Colonic mucosa (tissue), 4 donors: Measurements from ENCODE around the gene OSBPL9. TPM values are rescaled to one million over a fixed set of nuclear protein-coding genes. Genes with fewer than 3 reads are reported as not detected.

ENCODE experiments used
- DNase-seq: peaks from one replicate; pipeline ENCODE4 v3.0.0-alpha.2; 2020
- H3K27ac ChIP-seq: fragments of 200-600 bp; one replicate; pipeline ENCODE4 v1.8.0; 2021
- H3K27me3 ChIP-seq: fragments of 200-600 bp; one replicate; pipeline ENCODE4 v1.8.0; 2021
- H3K36me3 ChIP-seq: fragments of 200-600 bp; one replicate; pipeline ENCODE4 v1.8.0; 2021
- H3K4me1 ChIP-seq: fragments of 200-600 bp; one replicate; pipeline ENCODE4 v1.8.0; 2021; ENCODE audit warnings: mild to moderate bottlenecking
- H3K4me3 ChIP-seq: fragments of 200-600 bp; one replicate; pipeline ENCODE4 v1.8.0; 2021
- H3K9ac ChIP-seq, 2 donors: one replicate each; pipeline ENCODE4 v1.7.0; 2013; ENCODE audit warnings: control low read depth in 2 of 2, low read depth in 2 of 2, low read length in 2 of 2
- H3K9me3 ChIP-seq: fragments of 200-600 bp; one replicate; pipeline ENCODE4 v1.8.0; 2021
- intact Hi-C: fragments of 100-400 bp; cut with DNase I; formaldehyde crosslinking; loops from one replicate; pipeline ENCODE4 v1.14.1; 2022
- total RNA-seq, 2 donors: library from RNA; stranded (reverse); fragmentation: NEBNext Ultra II Directional in 1 of 2; extraction: Animal tissue kit (Norgen Biotek cat#: 25700) in 1 of 2; gene quantifications; one replicate each; pipeline ENCODE4 v1.2.1, GENCODE V29; 2021
- TF ChIP-seq, protein P1 (sequence below): fragments of 200-600 bp; IDR thresholded peaks from one replicate; pipeline ENCODE4 v1.8.0; 2022; ENCODE audit warnings: antibody characterized with exemption, mild to moderate bottlenecking
- donor health status: healthy.
- donor health status: DM: no; HTN: no; CAD: no.
- donor health status: DM: no; HTN: no; CAD: no.

Gene OSBPL9
- total RNA-seq, 2 donors from 2014 or later = 37.3 to 59.6 TPM

DNA sequence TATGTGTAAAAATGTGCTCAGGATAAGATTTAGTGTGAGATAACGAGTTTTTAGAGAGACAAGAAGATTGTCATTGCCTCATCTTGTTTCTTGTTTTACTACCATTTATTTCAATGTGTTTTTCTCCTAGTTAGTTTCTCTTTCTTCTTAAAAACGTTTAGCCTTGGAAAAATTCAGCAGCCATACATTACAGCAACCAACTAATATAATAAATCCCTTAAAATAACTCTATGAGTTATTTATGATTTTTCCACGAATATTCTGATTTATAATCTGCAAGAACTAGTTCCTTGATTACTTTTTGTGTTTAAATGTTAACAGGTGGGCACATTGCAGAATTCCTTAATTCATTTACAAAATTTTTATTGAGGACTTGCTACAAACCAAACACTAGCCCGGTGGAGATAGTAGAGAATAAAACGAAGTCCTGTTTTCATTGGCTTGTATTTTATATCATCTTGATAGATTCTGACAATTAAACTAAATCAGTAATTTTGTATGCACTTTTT, 118.9 kb downstream of the OSBPL9 start:
- intact Hi-C loops = no loop called here
- no peaks in the 10 kb centered on the region for H3K36me3 ChIP-seq
- H3K27ac ChIP-seq = no peak overlapping the region
- no peak overlapping the region for H3K4me3 ChIP-seq
- no peaks in the 10 kb centered on the region for H3K4me1 ChIP-seq
- TF ChIP-seq, protein P1, sequence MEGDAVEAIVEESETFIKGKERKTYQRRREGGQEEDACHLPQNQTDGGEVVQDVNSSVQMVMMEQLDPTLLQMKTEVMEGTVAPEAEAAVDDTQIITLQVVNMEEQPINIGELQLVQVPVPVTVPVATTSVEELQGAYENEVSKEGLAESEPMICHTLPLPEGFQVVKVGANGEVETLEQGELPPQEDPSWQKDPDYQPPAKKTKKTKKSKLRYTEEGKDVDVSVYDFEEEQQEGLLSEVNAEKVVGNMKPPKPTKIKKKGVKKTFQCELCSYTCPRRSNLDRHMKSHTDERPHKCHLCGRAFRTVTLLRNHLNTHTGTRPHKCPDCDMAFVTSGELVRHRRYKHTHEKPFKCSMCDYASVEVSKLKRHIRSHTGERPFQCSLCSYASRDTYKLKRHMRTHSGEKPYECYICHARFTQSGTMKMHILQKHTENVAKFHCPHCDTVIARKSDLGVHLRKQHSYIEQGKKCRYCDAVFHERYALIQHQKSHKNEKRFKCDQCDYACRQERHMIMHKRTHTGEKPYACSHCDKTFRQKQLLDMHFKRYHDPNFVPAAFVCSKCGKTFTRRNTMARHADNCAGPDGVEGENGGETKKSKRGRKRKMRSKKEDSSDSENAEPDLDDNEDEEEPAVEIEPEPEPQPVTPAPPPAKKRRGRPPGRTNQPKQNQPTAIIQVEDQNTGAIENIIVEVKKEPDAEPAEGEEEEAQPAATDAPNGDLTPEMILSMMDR = no peak
- no peak overlapping the region for H3K9ac ChIP-seq
- DNase-seq = no peak
- H3K27me3 ChIP-seq = no peaks in the 10 kb centered on the region
- H3K9me3 ChIP-seq = no peaks in the 10 kb centered on the region

DNA sequence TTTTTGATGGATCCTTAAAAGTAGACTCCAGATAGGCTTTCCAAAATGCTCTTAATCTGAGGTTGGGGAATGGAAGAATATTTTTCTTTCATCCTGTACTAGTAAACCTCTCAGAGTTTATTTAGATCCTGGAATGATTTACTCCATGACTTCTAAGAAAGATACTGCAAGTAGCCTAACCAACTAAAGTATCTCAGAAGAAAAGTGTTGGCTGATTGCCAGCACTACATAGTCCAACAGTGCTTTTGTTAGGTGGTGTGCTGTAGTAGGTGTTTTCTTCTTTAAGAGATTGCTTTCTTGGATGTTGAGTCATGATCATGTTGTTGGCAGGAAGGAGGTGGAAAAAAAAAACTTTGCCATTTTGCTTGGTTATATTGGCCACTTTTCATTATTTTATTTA, 119.8 kb downstream of the OSBPL9 start:
- H3K9me3 ChIP-seq = no peaks in the 10 kb centered on the region
- H3K27ac ChIP-seq = no peak overlapping the region
- no peak overlapping the region for H3K4me3 ChIP-seq
- TF ChIP-seq, protein P1 = no peak
- H3K9ac ChIP-seq = no peak overlapping the region
- H3K36me3 ChIP-seq = no peaks in the 10 kb centered on the region
- no peaks in the 10 kb centered on the region for H3K27me3 ChIP-seq
- no peak for DNase-seq
- no peaks in the 10 kb centered on the region for H3K4me1 ChIP-seq
- intact Hi-C loops = no loop called here

GRCh38 chr1:51738681-51739080, 121.8 kb downstream of the OSBPL9 start:
- Histone ChIP-seq H3K9me3 (no peaks in the 10 kb centered on the region), H3K4me1 (no peaks in the 10 kb centered on the region), H3K27ac (no peak overlapping the region), H3K9ac (no peak overlapping the region), H3K4me3 (no peak overlapping the region), H3K27me3 (no peaks in the 10 kb centered on the region), H3K36me3 (no peaks in the 10 kb centered on the region)
- TF ChIP-seq, protein P1 = no peak
- no peak for DNase-seq
- intact Hi-C loops = no loop called here

GRCh38 chr1:51740652-51741051, 123.8 kb downstream of the OSBPL9 start:
- intact Hi-C loops = no loop called here
- TF ChIP-seq, protein P1 = no peak
- Histone ChIP-seq H3K4me1 (no peaks in the 10 kb centered on the region), H3K36me3 (no peaks in the 10 kb centered on the region), H3K4me3 (no peak overlapping the region), H3K27ac (no peak overlapping the region), H3K9ac (no peak overlapping the region), H3K27me3 (no peaks in the 10 kb centered on the region), H3K9me3 (no peaks in the 10 kb centered on the region)
- no peak for DNase-seq

DNA sequence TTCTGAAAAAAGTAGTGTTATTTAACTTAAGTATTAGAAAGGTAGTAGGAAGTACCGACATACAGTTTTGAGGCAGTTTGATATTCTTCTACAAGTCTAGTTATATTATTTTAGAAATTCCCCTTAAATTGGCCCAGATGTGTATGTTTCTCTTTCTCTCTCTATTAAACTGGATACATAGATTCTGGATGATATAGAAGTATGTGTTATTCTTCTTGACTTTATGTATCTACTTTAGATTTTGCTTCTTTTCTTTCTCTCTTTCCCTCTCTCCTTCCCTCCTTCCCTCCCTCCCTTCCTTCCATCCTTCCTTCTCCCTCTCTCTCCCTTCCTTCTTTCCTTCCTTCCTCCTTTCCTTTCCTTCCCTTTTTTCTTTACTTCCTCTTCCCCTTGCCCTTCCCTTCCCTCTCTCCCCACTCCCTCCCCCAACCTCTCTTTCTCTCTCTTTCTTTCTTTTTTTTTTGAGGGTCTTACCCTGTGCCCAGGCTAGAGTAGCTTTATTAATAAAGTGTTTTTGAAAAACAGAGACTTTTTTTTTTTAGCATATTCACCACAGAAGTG, 124.3 kb downstream of the OSBPL9 start:
- TF ChIP-seq, protein P1 = no peak
- H3K4me3 ChIP-seq = no peak overlapping the region
- no peak overlapping the region for H3K9ac ChIP-seq
- no peak for DNase-seq
- no peaks in the 10 kb centered on the region for H3K36me3 ChIP-seq
- no peak overlapping the region for H3K27ac ChIP-seq
- intact Hi-C loops = no loop called here
- H3K27me3 ChIP-seq = no peaks in the 10 kb centered on the region
- no peaks in the 10 kb centered on the region for H3K4me1 ChIP-seq
- H3K9me3 ChIP-seq = no peaks in the 10 kb centered on the region
